Heart left ventricle (tissue), 13 donors: Measurements from ENCODE around the gene ATP7B.

Source experiments
- CTCF ChIP-seq, 12 donors: fragments of 200-600 bp; sonication (generic) in 4 of 12; IDR thresholded peaks; one replicate each; pipeline versions ENCODE4 v1.5.0 to v1.8.0; 2018 to 2022; ENCODE audit warnings: antibody characterized with exemption in 12 of 12, mild to moderate bottlenecking in 5 of 12
- POLR2A ChIP-seq, 2 donors: fragments of 450-650 bp; IDR thresholded peaks; one replicate each; pipeline ENCODE4 v1.6.1; 2017; ENCODE audit warnings: antibody characterized with exemption in 2 of 2, mild to moderate bottlenecking in 2 of 2, moderate library complexity in 2 of 2
- donor health status: ischemic (EF 13 %, LVEDD 7.1; RV severe dilation, severe dysfunction).
- donor health status: DM: no; HTN: yes; CAD: no.
- donor health status: DM: no; HTN: no; CAD: no.
- donor health status: ischemic (EF 25% LVEDD 6.9; RV normal size, moderate dysfunction).
- donor health status: ischemic (EF 25% LVEDD 5.7; RV mildly dilated, moderate dysfunction).
- donor health status: ischemic (EF 35%, LVEDD 5.7; RV mildly dilated, moderate dysfunction).
- donor health status: nonischemic (EF 11% LVEDD 7.7; RV severe dilation, severe dysfunction).
- donor health status: DM: yes; HTN: yes; CAD: no.
- donor health status: PGD.
- donor health status: ischemic (EF 29% LVEDD 5.4; RV normal size, mild dysfunction).
- donor health status: nonischemic (EF 23%, LVEDD 6.1; RV moderate dilation, normal function).

GRCh38 chr13:51921790-51922740, 89.2 kb downstream of the ATP7B start:
- TF ChIP-seq POLR2A (IDR thresholded peaks at IDR 0.05) = no peak
- TF ChIP-seq CTCF (IDR thresholded peaks at IDR 0.05) = no peak
